Activated naive CD4-positive, alpha-beta T cell (primary cell): Measurements from ENCODE around the gene KYNU.
"Not testable (repeated sequence)": the region's sequence is repeated elsewhere in the genome, so short reads cannot be mapped to it uniquely, and the experiment has no call there.

Source experiments
- DNase-seq, 4 experiments: peaks; one replicate each; lab custom pipeline; 2025; lab: John Stamatoyannopoulos, UW

Gene KYNU

DNA sequence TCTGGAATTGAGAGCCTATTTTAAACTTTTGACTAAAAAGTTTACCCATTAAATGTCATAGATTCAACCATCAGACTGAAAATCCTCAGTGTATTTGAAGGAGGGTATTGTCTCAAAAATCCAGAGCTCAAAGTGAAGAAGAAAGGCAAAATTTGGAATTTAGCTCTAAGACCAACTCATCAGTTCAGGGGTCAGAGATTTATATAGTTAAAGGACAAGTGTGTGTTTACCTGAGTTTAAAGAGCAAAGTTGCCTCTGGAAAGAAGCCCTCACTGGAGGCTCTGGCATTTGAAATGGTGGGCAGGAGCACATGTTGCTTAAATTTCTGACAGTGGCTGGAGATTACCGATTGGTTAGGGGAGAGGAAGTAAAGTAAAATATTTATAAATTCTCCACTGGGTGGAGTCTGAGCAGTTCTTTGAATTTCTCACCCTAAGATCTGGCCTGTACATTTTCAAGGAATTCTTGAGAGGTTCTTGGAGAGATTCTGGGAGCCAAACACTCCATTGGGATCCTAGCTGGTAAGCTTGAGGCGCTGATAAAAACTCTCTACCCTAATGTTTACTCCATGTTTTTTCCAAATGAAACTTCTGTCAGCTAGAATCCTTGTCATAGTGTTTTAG lies at the start of gene KYNU:
TSS of gene KYNU (plus strand) at position 449 of the 623 bp plus-strand sequence. CDS start 7,704 bp downstream, outside the sequence.
- no peak for DNase-seq

- DNase-seq = no peak
These were observed 43.4 kb upstream of the KYNU start for GRCh38 chr2:142834021-142834420.

GRCh38 chr2:142840436-142840835 lies 37.0 kb upstream of the KYNU start:
- no peak for DNase-seq

DNA sequence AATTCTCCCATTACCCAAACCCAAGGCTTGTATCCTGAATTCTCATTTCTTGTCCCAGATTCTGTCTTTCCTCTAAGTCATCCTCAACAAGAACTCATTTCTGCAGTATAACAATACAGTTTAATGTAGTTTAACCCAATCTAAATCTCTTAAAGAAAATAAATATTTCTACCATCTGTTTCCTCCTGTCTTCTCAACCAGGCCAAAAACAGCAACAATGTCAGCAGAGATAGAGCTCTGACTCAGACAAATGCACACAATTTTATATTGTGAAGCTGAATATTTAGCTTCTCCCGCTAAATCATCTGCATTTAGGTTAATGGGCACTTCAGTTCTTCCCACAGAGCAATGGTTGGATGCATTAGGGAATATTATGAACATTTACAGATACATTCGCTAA lies 35.7 kb upstream of the KYNU start:
- DNase-seq = no peak

GRCh38 chr2:142842369-142842768 lies 35.1 kb upstream of the KYNU start:
- DNase-seq = no peak

DNA sequence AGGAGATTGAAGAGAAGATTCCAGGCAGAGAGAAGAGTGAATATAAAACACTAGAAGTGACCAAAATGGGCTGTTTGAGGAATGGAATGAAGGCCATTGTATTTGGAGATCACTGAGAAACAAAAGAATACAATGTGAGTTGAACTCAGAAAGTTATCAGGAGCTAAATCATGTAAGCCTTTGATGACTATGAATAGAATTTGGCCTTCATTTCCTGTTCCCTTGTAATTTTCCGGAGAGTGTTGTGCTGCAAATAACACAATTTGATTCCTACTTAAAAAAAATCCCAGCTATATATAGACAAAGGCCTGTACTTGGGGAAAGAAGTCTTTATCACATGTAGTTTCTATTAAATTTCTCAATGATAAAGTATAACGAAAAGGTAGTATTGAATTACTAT lies 33.7 kb upstream of the KYNU start:
- no peak for DNase-seq

DNA sequence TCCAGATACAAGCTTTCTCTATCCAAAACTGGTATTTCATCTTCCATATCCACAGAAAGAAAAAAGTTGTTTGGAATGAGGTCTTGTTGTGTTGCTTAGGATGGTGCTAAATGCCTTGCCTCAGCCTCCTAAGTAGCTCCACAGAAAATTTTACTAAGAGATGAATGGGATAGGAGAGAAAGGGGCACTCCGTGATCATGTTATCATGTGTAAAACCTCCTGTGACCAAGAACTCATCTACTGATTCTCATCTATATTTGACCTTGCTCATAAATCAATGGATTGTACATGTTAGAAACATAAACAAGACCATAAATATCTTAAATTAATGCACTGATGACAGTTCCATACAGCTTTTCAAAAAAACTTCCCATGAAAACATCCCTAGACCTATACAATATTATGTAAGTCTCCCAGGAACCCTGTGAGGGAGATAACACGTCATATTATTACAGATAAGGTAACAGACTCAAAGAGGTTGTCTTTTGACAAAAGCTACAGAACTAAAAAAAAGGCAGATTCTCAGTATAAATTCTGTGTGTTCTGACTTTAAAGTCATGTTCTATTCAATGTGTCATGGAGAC lies 29.3 kb upstream of the KYNU start:
- no peak for DNase-seq

- no peak for DNase-seq
These were observed 27.6 kb upstream of the KYNU start for GRCh38 chr2:142849820-142850219.

DNA sequence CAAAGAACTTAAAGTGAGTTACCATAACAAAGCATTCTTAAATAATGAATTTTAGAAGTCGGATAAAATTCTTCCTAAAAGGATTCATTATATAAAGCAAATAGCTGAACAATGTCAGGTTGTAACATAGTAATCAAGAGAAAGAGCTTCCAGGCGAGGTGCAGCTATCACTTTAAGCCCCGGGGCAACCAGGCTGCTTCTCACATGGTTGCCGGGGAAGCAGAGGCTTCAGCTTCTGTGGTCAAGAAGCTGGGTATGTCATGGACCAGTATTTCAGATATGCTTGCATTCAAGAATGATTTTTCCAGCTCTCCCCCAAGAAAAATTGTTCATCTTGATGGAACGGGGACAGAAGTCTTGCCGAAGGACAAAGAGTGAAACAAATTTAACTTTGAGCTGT lies 23.6 kb upstream of the KYNU start:
- no peak for DNase-seq

- DNase-seq = no peak
These were observed 20.0 kb upstream of the KYNU start for GRCh38 chr2:142857256-142858164.

GRCh38 chr2:142858961-142859360 lies 18.5 kb upstream of the KYNU start:
- DNase-seq = no peak

DNA sequence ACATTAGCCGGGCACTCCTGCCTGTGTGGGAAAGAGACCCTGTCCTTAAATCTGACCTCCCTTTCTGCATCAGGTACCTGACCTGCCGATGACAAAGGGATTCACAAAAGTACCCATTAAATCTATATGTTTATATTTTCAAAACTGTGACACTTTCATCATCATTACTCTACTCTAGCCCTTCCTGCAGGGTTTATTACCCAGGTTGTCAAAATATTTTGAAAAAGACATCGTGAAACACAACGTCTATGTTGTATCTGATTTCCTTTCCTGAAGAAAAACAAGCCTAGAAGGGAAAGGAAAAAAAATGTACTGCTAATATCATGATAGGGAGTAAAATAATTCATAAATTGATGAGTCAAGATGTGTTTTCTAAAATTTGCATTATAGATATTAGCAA lies 15.2 kb upstream of the KYNU start:
- no peak for DNase-seq

- DNase-seq = no peak
These were observed 14.6 kb upstream of the KYNU start for GRCh38 chr2:142862847-142863246.

DNA sequence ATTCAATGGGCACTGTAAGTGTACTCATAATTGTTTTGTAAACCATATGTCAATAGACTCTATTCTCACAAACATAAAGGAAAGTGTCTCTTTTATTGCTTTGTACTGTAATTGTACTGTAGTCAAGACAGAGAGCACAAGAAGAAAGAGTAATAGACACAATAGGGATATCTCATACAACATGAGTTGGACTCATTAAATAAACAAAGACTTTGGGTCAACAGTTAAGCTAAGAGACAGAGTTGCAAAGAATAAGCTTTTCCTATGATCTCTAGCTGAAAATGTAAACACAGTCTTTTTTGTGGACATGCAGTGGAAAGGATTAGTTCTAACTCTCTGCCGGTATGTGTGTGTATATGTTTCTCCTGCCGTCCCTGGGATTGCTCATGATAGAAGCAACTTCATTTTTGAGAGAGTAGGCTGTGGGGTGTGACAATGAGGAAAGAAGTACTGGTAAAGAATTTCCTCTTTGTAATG lies 13.9 kb upstream of the KYNU start:
- no peak for DNase-seq

GRCh38 chr2:142864605-142865004 lies 12.9 kb upstream of the KYNU start:
- not testable (repeated sequence) for DNase-seq

- no peak for DNase-seq
These were observed 11.5 kb upstream of the KYNU start for GRCh38 chr2:142865924-142866323.

GRCh38 chr2:142866426-142866825 lies 11.0 kb upstream of the KYNU start:
- DNase-seq = no peak

GRCh38 chr2:142867136-142867535 lies 10.3 kb upstream of the KYNU start:
- no peak for DNase-seq

GRCh38 chr2:142868229-142868762 lies 9.2 kb upstream of the KYNU start:
- no peak for DNase-seq

GRCh38 chr2:142869065-142869460 lies 8.4 kb upstream of the KYNU start:
- not testable (repeated sequence) for DNase-seq

DNA sequence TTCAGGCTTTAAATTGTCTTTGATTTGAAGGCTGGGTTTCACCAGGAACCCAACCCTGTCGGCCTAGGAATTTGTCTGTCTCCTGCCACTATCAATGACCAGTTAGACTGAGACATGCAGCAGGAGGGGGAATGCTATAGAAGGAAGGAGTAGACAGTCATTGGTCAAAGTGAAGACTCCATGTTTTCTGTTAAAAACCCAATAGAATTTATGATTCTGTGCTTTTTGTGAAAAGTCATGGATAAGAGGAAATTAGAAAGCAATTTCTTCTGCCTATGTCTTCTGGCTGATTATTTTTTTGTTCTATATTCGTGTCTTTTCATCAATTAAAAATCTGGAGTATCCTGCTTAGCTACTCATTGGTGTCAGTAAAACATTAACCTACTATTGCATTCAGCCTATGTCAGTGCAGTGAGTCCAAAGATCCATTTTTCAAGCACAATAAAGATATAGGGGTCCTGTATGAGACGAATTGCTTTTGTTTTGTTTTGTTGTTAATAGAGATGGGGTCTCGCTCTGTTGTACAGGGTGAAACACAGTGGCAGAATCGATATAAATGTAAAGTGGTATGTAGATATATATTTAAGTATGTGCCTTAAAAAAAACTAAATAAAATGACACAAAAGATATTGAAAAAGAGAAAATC lies 7.9 kb upstream of the KYNU start:
- no peak for DNase-seq

DNA sequence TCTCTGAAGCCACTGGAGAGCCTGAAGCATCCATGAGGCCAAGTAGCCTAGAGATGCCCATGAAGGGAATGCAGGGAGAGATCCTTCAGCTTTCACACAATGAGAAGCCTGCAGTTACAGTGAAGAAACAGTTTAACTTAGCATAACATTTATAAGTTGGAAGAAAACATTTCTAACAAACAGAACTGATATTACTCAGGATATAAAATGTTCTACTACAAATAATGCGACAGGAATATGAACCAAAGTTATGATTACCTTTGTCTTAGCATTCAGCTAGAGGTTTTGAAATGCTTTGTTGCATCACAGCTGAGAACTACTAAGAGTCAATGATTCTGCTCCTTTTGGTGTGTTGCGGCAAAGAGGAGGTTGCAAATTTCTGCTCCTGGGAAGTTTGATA lies 6.9 kb upstream of the KYNU start:
- no peak for DNase-seq
